AG09309 (cell line): ENCODE measurements around the gene RBL1.
"Not testable (repeated sequence)": the region's sequence is repeated elsewhere in the genome, so short reads cannot be mapped to it uniquely, and the experiment has no call there.

Experiments
- DNase-seq: peaks from one replicate; pipeline ENCODE4 v3.0.0-alpha.2; 2010; ENCODE audit warnings: low read depth
- H3K4me3 ChIP-seq: 2 replicates; pipeline ENCODE4 v1.5.1; 2011; ENCODE audit warnings: mild to moderate bottlenecking, low read depth, low read length, moderate library complexity; ENCODE audit not compliant: control insufficient read depth
- CTCF ChIP-seq: IDR thresholded peaks from 2 replicates; pipeline ENCODE4 v1.5.1; 2011; ENCODE audit warnings: mild to moderate bottlenecking, low read depth, low read length, inconsistent platforms; ENCODE audit not compliant: insufficient read depth, control insufficient read depth; ENCODE audit errors: missing control alignments

RBL1 gene

GRCh38 chr20:37131486-37131885, 35.7 kb upstream of the RBL1 start:
- no peak overlapping the region for H3K4me3 ChIP-seq
- no peak for TF ChIP-seq CTCF
- no peak for DNase-seq

GRCh38 chr20:37128803-37129202, 33.0 kb upstream of the RBL1 start:
- H3K4me3 ChIP-seq: no peak overlapping the region
- no peak for TF ChIP-seq CTCF
- DNase-seq: no peak

DNA sequence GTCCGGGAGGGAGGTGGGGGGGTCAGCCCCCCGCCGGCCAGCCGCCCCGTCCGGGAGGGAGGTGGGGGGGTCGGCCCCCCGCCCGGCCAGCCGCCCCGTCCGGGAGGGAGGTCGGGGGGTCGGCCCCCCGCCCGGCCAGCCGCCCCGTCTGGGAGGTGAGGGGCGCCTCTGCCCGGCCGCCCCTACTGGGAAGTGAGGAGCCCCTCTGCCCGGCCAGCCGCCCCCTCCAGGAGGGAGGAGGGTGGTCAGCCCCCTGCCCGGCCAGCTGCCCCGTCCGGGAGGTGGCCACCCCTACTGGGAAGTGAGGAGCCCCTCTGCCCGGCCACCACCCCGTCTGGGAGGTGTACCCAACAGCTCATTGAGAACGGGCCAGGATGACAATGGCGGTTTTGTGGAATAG, 30.5 kb upstream of the RBL1 start:
- DNase-seq, H3K4me3 ChIP-seq: not testable (repeated sequence)

DNA sequence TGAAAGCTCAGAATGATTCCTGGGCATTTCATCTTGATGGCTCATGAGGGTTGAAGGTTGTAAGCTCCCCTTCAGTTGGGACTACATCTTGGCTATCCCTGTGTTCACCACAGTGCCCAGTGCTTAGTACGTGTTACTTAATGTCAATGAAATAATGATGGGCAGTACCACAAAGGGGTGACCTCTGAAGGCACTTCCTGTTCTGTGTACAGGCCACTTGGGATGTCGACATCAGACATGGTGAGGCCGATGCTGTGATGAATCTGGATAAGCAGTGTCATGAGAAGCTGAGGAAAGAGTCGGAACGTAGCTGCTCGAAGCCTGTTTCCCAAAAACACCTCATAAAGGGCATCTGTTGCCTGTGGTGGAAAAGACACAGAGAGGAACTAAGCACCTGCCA, 27.6 kb upstream of the RBL1 start:
- no peak for TF ChIP-seq CTCF
- DNase-seq: no peak
- no peak overlapping the region for H3K4me3 ChIP-seq

DNA sequence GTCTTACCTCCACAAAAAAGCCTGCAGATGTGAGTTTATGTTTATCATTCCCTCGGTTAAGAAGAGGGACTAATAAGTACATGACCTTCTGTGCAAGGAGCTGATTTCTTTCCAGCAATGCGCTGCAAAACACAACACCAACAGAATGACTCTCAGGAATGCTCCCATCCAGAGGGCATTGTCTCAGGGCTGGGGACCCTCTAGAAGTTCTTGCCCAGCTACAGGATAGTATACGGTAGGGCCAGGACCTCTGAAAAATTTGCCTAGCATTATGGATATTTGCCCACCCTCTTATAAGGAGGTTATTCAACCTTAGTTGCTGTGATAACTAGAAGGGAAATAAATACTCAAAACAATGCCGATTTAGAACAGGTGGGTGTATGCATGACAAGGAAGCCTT, 24.7 kb upstream of the RBL1 start:
- DNase-seq: no peak
- no peak overlapping the region for H3K4me3 ChIP-seq
- no peak for TF ChIP-seq CTCF

DNA sequence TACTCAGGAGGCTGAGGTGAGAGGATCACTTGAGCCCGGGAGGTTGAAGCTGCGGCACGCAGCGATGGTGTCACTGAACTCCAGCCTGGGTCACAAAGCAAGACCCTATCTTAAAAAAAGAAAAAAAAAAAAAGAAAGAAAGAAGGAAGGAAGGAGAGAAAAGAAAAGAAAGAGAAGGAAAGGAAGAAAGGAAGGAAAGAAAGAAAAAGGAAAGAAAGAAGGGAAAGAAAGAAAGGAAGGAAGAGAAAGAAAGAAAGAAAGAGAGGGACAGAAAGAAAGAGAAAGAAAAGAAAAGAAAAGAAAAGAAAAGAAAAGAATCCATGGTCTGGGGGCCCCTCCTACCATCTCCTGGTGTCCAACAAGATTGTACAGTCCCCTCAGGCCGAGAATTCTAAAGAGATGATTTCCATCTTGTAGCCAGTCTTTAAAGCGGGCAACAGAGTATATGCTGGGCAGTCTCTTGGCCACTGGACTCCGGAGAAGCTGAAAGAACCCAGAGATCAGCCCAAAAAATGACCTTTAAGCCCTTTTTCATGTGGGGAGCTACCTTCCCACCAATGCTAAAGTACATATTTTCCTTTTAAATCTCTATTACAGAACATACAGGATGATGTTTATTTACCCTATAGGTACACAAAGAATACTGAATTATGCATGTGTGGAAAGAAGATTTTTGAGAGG, 23.7 kb upstream of the RBL1 start:
- H3K4me3 ChIP-seq: no peak overlapping the region
- no peak for TF ChIP-seq CTCF
- DNase-seq: no peak

- no peak for DNase-seq
- TF ChIP-seq CTCF: no peak
- H3K4me3 ChIP-seq: no peak overlapping the region
Measured at GRCh38 chr20:37114012-37114411, 18.2 kb upstream of the RBL1 start.
